HepG2 (cell line): ENCODE data around the gene SLC39A1. TPM values are rescaled to one million over a fixed set of nuclear protein-coding genes. Genes with fewer than 3 reads are reported as not detected.

ENCODE experiments used
- ATAC-seq: fragments of 200-7000 bp; cut with Tn5 transposase; 3 replicates; pipeline ENCODE4 v1.9.1; 2020; ENCODE audit warnings: mild to moderate bottlenecking, moderate library complexity
- BruUV-seq: library from RNA; stranded (reverse); fragments of 400-500 nt; replicated peaks from 2 replicates; lab custom pipeline; 2021; lab: Mats Ljungman, UMichigan
- CTCF ChIA-PET: fragments of 300-600 bp; formaldehyde crosslinking; extraction: SDS; loops from one replicate; lab custom pipeline; 2021; ENCODE audit warnings: low total read pairs, inconsistent platforms, low intra/inter-chr PET ratio; lab: Yijun Ruan, JAX
- POLR2A ChIA-PET: fragments of 350-600 bp; sonication (Branson Sonifier 250); formaldehyde crosslinking; loops from one replicate; lab custom pipeline; 2020; ENCODE audit warnings: antibody characterized with exemption, inconsistent platforms; lab: Yijun Ruan, JAX
- DNase-seq: peaks from one replicate; pipeline ENCODE4 v3.0.0-alpha.2; 2015; ENCODE audit warnings: low spot score
- FAIRE-seq: peaks from 3 replicates; lab custom pipeline; 2011; peaks lifted over from hg19 to GRCh38; lab: Jason Lieb, UNC
- H2AFZ ChIP-seq: one replicate; pipeline ENCODE4 v1.6.1; 2011; ENCODE audit warnings: low read length, inconsistent platforms
- H3K27ac ChIP-seq: fragments of 300-600 bp; 3 replicates; pipeline ENCODE4 v1.8.0; 2011; ENCODE audit warnings: mixed run types, mild to moderate bottlenecking, mixed read lengths, low read length, inconsistent platforms; ENCODE audit not compliant: insufficient read depth; ENCODE audit errors: extremely low read length
- H3K27me3 ChIP-seq, 2 experiments: fragments of 200-600 bp in 1 of 2; 2 replicates in 1 of 2; 3 replicates in 1 of 2; pipeline versions ENCODE4 v1.6.0 to v1.8.0; 2011; ENCODE audit warnings: low read length in 2 of 2, mild to moderate bottlenecking in 2 of 2, moderate library complexity in 2 of 2, inconsistent platforms in 1 of 2; ENCODE audit not compliant: insufficient read depth in 2 of 2, control insufficient read depth in 1 of 2
- H3K36me3 ChIP-seq, 2 experiments: fragments of 200-600 bp in 1 of 2; replicated peaks in 1 of 2; 2 replicates in 1 of 2; 3 replicates in 1 of 2; pipeline versions ENCODE4 v1.5.1 to v1.8.0; 2011; ENCODE audit warnings: low read length in 2 of 2, inconsistent platforms in 1 of 2; ENCODE audit not compliant: insufficient read depth in 2 of 2, control insufficient read depth in 1 of 2
- H3K4me1 ChIP-seq: 2 replicates; pipeline ENCODE4 v1.5.1; 2012; ENCODE audit warnings: low read length, inconsistent platforms; ENCODE audit not compliant: insufficient read depth
- H3K4me2 ChIP-seq: 2 replicates; pipeline ENCODE4 v1.6.0; 2011; ENCODE audit warnings: low read depth, low read length, inconsistent platforms
- H3K4me3 ChIP-seq, 3 experiments: fragments of 200-600 bp in 1 of 3; sonication (generic), shearing (Covaris generic) in 1 of 3; replicated peaks in 1 of 3; 2 replicates each; pipeline ENCODE4 v1.5.1; 2011 to 2016; ENCODE audit warnings: low read length in 3 of 3, inconsistent platforms in 2 of 3, low read depth in 2 of 3, mild to moderate bottlenecking in 2 of 3, control low read depth in 1 of 3, mixed read lengths in 1 of 3; ENCODE audit not compliant: insufficient read depth in 1 of 3
- H3K79me2 ChIP-seq: one replicate; pipeline ENCODE4 v1.6.1; 2011; ENCODE audit warnings: low read length, inconsistent platforms; ENCODE audit not compliant: insufficient read depth
- H3K9ac ChIP-seq: 2 replicates; pipeline ENCODE4 v1.6.0; 2011; ENCODE audit warnings: mild to moderate bottlenecking, low read depth, low read length, inconsistent platforms; ENCODE audit not compliant: insufficient read depth
- H3K9me3 ChIP-seq: 2 replicates; pipeline ENCODE4 v1.5.1; 2012; ENCODE audit warnings: mild to moderate bottlenecking, low read length
- H4K20me1 ChIP-seq: 2 replicates; pipeline ENCODE4 v1.6.0; 2011; ENCODE audit warnings: inconsistent platforms, mild to moderate bottlenecking, low read length, moderate library complexity; ENCODE audit not compliant: insufficient read depth
- CC2D1A ChIP-seq: sonication (generic); formaldehyde crosslinking; IDR thresholded peaks from 2 replicates; pipeline ENCODE4 v1.8.1; 2023; ENCODE audit warnings: mild to moderate bottlenecking, missing genetic modification reagents
- FOXP1 ChIP-seq, 2 experiments: fragments of 450-650 bp in 1 of 2; IDR thresholded peaks; 2 replicates each; pipeline ENCODE4 v1.6.1; 2017 to 2018; ENCODE audit warnings: antibody characterized with exemption in 1 of 2
- HNRNPUL1 ChIP-seq: fragments of 200-400 bp; formaldehyde crosslinking; IDR thresholded peaks from 2 replicates; pipeline ENCODE4 v1.6.1; 2017; ENCODE audit warnings: low read depth, mild to moderate bottlenecking, low read length, moderate library complexity
- NFRKB ChIP-seq: fragments of 450-650 bp; IDR thresholded peaks from 2 replicates; pipeline ENCODE4 v1.6.1; 2017
- ZFP41 ChIP-seq: sonication (generic); formaldehyde crosslinking; IDR thresholded peaks from 2 replicates; pipeline ENCODE4 v1.4.0; 2020; ENCODE audit warnings: mild to moderate bottlenecking, missing genetic modification reagents, borderline replicate concordance
- ZKSCAN1 ChIP-seq: fragments of 150-350 bp; IDR thresholded peaks from 2 replicates; pipeline ENCODE4 v1.6.1; 2014; ENCODE audit warnings: low read length
- ZNF124 ChIP-seq: sonication (generic); formaldehyde crosslinking; IDR thresholded peaks from 2 replicates; pipeline ENCODE4 v1.4.0; 2020; ENCODE audit warnings: missing genetic modification reagents
- ZNF317 ChIP-seq: sonication (generic); formaldehyde crosslinking; IDR thresholded peaks from 2 replicates; pipeline ENCODE4 v1.5.0; 2020; ENCODE audit warnings: mild to moderate bottlenecking, missing genetic modification reagents
- ZNF883 ChIP-seq: sonication (generic); formaldehyde crosslinking; IDR thresholded peaks from 2 replicates; pipeline ENCODE4 v1.5.1; 2020; ENCODE audit warnings: mild to moderate bottlenecking, missing genetic modification reagents; ENCODE audit errors: not compliant biosample characterization
- ZSCAN31 ChIP-seq: sonication (generic); formaldehyde crosslinking; IDR thresholded peaks from 2 replicates; pipeline ENCODE4 v1.5.0; 2020; ENCODE audit warnings: low read depth, mild to moderate bottlenecking, missing genetic modification reagents
- WGBS: methylation state at CpG from one replicate; pipeline ENCODE4 v1.1.6; 2017; ENCODE audit warnings: low lambda C conversion rate; 5-methylcytosine and 5-hydroxymethylcytosine counted together
- in situ Hi-C: cut with HindIII; loops from 2 replicates; pipeline ENCODE4 v1.10.0; 2017; ENCODE audit warnings: low pct_unique_long_range_greater_than_20kb; ENCODE audit not compliant: extremely low pct_ligation_motif_present
- intact Hi-C: fragments of 100-400 bp; cut with micrococcal nuclease; formaldehyde crosslinking; loops from one replicate; pipeline ENCODE4 v1.10.0; 2022; ENCODE audit not compliant: unreplicated experiment
- polyA plus RNA-seq, 8 experiments: library from polyadenylated mRNA; depleted of rRNA in 3 of 8; stranded (reverse) in 7 of 8; unstranded in 1 of 8; fragments of >200 nt; fragmentation: Illumina TruSeq in 4 of 8; extraction: Trizol in 4 of 8; gene quantifications; 2 replicates each; pipeline versions ENCODE4 v1.2.1 to v1.2.3, GENCODE V29; 2011 to 2016; ENCODE audit warnings: low read depth in 4 of 8, missing spikeins in 1 of 8, mixed read lengths in 1 of 8; ENCODE audit not compliant: insufficient read depth in 1 of 8
- total RNA-seq, 5 experiments: library from RNA; depleted of rRNA; stranded (reverse); fragments of >200 nt; fragmentation: Illumina TruSeq; extraction: Trizol; gene quantifications; 2 replicates each; pipeline ENCODE4 v1.2.3, GENCODE V29; 2016; ENCODE audit warnings: low read depth in 1 of 5
- TF ChIP-seq, protein P1 (sequence below): sonication (generic); formaldehyde crosslinking; IDR thresholded peaks from 2 replicates; pipeline ENCODE4 v1.4.0; 2020; ENCODE audit warnings: missing genetic modification reagents; ENCODE audit errors: not compliant biosample characterization
- TF ChIP-seq, protein P2 (sequence below): sonication (generic); formaldehyde crosslinking; IDR thresholded peaks from 2 replicates; pipeline ENCODE4 v1.5.0; 2020; ENCODE audit warnings: mild to moderate bottlenecking, missing genetic modification reagents
- TF ChIP-seq, protein P3 (sequence below): sonication (generic); formaldehyde crosslinking; IDR thresholded peaks from 2 replicates; pipeline ENCODE4 v1.8.1; 2023; ENCODE audit warnings: missing genetic modification reagents, mild to moderate bottlenecking, borderline replicate concordance
- TF ChIP-seq, protein P4 (sequence below): sonication (generic); formaldehyde crosslinking; IDR thresholded peaks from 2 replicates; pipeline ENCODE4 v1.4.0; 2020; ENCODE audit warnings: missing genetic modification reagents, borderline replicate concordance
- TF ChIP-seq, protein P5 (sequence below): sonication (generic); formaldehyde crosslinking; IDR thresholded peaks from 2 replicates; pipeline ENCODE4 v1.5.1; 2020; ENCODE audit warnings: mild to moderate bottlenecking, moderate library complexity, missing genetic modification reagents

SLC39A1 gene
- total and polyA plus RNA-seq, 2 of the 13 experiments (the other 11 are each of a cell fraction or from before 2014, with no cell fraction given): 71.2 to 78.4 TPM

DNA sequence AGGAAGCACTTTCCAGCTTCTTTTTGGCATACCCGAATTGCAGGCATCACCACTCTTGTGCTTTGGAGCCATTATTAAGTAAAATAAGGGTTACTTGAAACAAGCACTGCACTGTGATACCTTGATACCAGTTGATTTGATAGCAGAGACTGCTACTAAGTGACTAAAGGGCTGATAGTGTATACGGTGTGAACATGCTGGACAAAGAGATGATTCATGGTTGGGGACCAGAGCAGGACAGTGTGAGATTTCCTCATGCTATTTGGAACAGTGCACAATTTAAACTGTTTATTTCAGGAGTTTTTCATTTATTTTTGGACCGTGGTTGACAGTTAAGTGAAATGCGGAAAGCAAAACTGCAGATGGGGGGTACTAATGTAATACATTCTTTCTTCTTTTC lies 37.1 kb upstream of the SLC39A1 start:
- no peak for FAIRE-seq
- POLR2A ChIA-PET: interaction anchor here (1.9 kb wide), 1 partner anchor 10 kb away, joined by 30 read pairs; the partner anchor contains the start of gene RPS27

More for the DNA sequence above, 37.1 kb upstream of the SLC39A1 start:
- H3K79me2 ChIP-seq: no peaks in the 10 kb centered on the region
- WGBS: 27% methylated on average over 4 of the region's 4 CpGs
- H3K27ac ChIP-seq: no peak overlapping the region
- no TSS peak for BruUV-seq
- H3K9me3 ChIP-seq: no peaks in the 10 kb centered on the region
- H4K20me1 ChIP-seq: no peaks in the 10 kb centered on the region
- CTCF ChIA-PET: no interaction called here
- TF ChIP-seq HNRNPUL1 (no peak), FOXP1 (IDR thresholded peaks at IDR 0.05) (no peak), FOXP1 (CRISPR knock-in tag; IDR thresholded peaks at IDR 0.05) (no peak), ZNF883 (CRISPR knock-in tag) (no peak), ZFP41 (CRISPR knock-in tag) (no peak), ZNF317 (CRISPR knock-in tag) (no peak), ZNF124 (CRISPR knock-in tag) (no peak), NFRKB (no peak), CC2D1A (CRISPR knock-in tag) (no peak), ZSCAN31 (CRISPR knock-in tag) (no peak), ZKSCAN1 (no peak)
- TF ChIP-seq, protein P1, sequence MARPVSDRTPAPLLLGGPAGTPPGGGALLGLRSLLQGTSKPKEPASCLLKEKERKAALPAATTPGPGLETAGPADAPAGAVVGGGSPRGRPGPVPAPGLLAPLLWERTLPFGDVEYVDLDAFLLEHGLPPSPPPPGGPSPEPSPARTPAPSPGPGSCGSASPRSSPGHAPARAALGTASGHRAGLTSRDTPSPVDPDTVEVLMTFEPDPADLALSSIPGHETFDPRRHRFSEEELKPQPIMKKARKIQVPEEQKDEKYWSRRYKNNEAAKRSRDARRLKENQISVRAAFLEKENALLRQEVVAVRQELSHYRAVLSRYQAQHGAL (CRISPR knock-in tag): no peak
- TF ChIP-seq, protein P2, sequence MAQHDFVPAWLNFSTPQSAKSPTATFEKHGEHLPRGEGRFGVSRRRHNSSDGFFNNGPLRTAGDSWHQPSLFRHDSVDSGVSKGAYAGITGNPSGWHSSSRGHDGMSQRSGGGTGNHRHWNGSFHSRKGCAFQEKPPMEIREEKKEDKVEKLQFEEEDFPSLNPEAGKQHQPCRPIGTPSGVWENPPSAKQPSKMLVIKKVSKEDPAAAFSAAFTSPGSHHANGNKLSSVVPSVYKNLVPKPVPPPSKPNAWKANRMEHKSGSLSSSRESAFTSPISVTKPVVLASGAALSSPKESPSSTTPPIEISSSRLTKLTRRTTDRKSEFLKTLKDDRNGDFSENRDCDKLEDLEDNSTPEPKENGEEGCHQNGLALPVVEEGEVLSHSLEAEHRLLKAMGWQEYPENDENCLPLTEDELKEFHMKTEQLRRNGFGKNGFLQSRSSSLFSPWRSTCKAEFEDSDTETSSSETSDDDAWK (CRISPR knock-in tag): no peak
- TF ChIP-seq, protein P3, sequence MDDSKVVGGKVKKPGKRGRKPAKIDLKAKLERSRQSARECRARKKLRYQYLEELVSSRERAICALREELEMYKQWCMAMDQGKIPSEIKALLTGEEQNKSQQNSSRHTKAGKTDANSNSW (CRISPR knock-in tag): no peak
- TF ChIP-seq, protein P4, sequence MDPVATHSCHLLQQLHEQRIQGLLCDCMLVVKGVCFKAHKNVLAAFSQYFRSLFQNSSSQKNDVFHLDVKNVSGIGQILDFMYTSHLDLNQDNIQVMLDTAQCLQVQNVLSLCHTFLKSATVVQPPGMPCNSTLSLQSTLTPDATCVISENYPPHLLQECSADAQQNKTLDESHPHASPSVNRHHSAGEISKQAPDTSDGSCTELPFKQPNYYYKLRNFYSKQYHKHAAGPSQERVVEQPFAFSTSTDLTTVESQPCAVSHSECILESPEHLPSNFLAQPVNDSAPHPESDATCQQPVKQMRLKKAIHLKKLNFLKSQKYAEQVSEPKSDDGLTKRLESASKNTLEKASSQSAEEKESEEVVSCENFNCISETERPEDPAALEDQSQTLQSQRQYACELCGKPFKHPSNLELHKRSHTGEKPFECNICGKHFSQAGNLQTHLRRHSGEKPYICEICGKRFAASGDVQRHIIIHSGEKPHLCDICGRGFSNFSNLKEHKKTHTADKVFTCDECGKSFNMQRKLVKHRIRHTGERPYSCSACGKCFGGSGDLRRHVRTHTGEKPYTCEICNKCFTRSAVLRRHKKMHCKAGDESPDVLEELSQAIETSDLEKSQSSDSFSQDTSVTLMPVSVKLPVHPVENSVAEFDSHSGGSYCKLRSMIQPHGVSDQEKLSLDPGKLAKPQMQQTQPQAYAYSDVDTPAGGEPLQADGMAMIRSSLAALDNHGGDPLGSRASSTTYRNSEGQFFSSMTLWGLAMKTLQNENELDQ: no peak
- TF ChIP-seq, protein P5, sequence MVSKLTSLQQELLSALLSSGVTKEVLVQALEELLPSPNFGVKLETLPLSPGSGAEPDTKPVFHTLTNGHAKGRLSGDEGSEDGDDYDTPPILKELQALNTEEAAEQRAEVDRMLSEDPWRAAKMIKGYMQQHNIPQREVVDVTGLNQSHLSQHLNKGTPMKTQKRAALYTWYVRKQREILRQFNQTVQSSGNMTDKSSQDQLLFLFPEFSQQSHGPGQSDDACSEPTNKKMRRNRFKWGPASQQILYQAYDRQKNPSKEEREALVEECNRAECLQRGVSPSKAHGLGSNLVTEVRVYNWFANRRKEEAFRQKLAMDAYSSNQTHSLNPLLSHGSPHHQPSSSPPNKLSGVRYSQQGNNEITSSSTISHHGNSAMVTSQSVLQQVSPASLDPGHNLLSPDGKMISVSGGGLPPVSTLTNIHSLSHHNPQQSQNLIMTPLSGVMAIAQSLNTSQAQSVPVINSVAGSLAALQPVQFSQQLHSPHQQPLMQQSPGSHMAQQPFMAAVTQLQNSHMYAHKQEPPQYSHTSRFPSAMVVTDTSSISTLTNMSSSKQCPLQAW (CRISPR knock-in tag): no peak
- DNase-seq (no peak), ATAC-seq (peak; percentile 25; the same call in 1 of the 3 replicates)
- intact Hi-C loops (no loop called here), in situ Hi-C loops (no loop called here)
- H3K4me3 ChIP-seq: no peak overlapping the region
- H3K27me3 ChIP-seq: no peaks in the 10 kb centered on the region
- no peak overlapping the region for H2AFZ ChIP-seq
- no peak overlapping the region for H3K9ac ChIP-seq
- no peaks in the 10 kb centered on the region for H3K36me3 ChIP-seq
- H3K4me2 ChIP-seq: no peak overlapping the region
- H3K4me1 ChIP-seq: peaks cover 37% of the 10 kb centered on the region
